GM19023 (cell line): ENCODE data around the gene IQSEC1.
"Not testable (repeated sequence)": the region's sequence is repeated elsewhere in the genome, so short reads cannot be mapped to it uniquely, and the experiment has no call there.

Experiments used
- ATAC-seq: cut with Tn5 transposase; IDR thresholded peaks from one replicate; pipeline ENCODE4 v1.9.1; 2021; ENCODE audit warnings: mild to moderate bottlenecking, moderate library complexity; ENCODE audit not compliant: unreplicated experiment

The IQSEC1 gene

GRCh38 chr3:12884790-12885582, 188.2 kb downstream of the IQSEC1 start:
- no peak for ATAC-seq

- no peak for ATAC-seq
Observed at GRCh38 chr3:12884186-12884680, 189.0 kb downstream of the IQSEC1 start.

- no peak for ATAC-seq
Observed at GRCh38 chr3:12882336-12883310, 190.6 kb downstream of the IQSEC1 start.

- ATAC-seq, result peak; percentile 52
Observed at GRCh38 chr3:12881858-12882257, 191.4 kb downstream of the IQSEC1 start.

- no peak for ATAC-seq
Observed at GRCh38 chr3:12879191-12879815, 193.9 kb downstream of the IQSEC1 start.

GRCh38 chr3:12878758-12879157, 194.5 kb downstream of the IQSEC1 start:
- not testable (repeated sequence) for ATAC-seq

- no peak for ATAC-seq
Observed at GRCh38 chr3:12878141-12878574, 195.1 kb downstream of the IQSEC1 start.

GRCh38 chr3:12877040-12877439, 196.2 kb downstream of the IQSEC1 start:
- ATAC-seq, result no peak

- ATAC-seq, result no peak
Observed at GRCh38 chr3:12875857-12876836, 197.1 kb downstream of the IQSEC1 start.

- no peak for ATAC-seq
Observed at GRCh38 chr3:12871404-12871983, 201.7 kb downstream of the IQSEC1 start.

- ATAC-seq, result no peak
Observed at GRCh38 chr3:12870942-12871341, 202.3 kb downstream of the IQSEC1 start.

- ATAC-seq, result peak; percentile 56
Observed at GRCh38 chr3:12869035-12869621, 204.1 kb downstream of the IQSEC1 start.

- peak; percentile 57 for ATAC-seq
Observed at GRCh38 chr3:12868039-12869034, 204.9 kb downstream of the IQSEC1 start.

- ATAC-seq, result no peak
Observed at GRCh38 chr3:12866836-12867235, 206.4 kb downstream of the IQSEC1 start.

GRCh38 chr3:12865271-12865670, 208.0 kb downstream of the IQSEC1 start:
- no peak for ATAC-seq

GRCh38 chr3:12862387-12862786, 210.8 kb downstream of the IQSEC1 start:
- ATAC-seq, result no peak

GRCh38 chr3:12861611-12862010, 211.6 kb downstream of the IQSEC1 start:
- no peak for ATAC-seq

GRCh38 chr3:12859840-12860239, 213.4 kb downstream of the IQSEC1 start:
- no peak for ATAC-seq
